Endothelial cell of umbilical vein (primary cell): ENCODE measurements around the gene STAB1. TPM values are rescaled to one million over a fixed set of nuclear protein-coding genes. Genes with fewer than 3 reads are reported as not detected.

Experiments
- BruUV-seq: library from RNA; stranded (reverse); fragments of 400-500 nt; replicated peaks from 2 replicates; lab custom pipeline; 2021; lab: Mats Ljungman, UMichigan
- CTCF ChIA-PET: fragments of 300-600, 350-600 bp; sonication (Branson Sonifier 250); formaldehyde crosslinking; loops from one replicate; lab custom pipeline; 2021; ENCODE audit warnings: antibody characterized with exemption, inconsistent platforms; lab: Charles Lee
- POLR2A ChIA-PET: fragments of 300-600, 350-600 bp; sonication (Branson Sonifier 250); formaldehyde crosslinking; loops from one replicate; lab custom pipeline; 2021; ENCODE audit warnings: antibody characterized with exemption, inconsistent platforms; lab: Charles Lee
- DNase-seq: peaks from one replicate; pipeline ENCODE4 v3.0.0-alpha.2; 2011; ENCODE audit warnings: low read depth, low spot score
- FAIRE-seq: peaks from 2 replicates; lab custom pipeline; 2011; peaks lifted over from hg19 to GRCh38; lab: Jason Lieb, UNC
- H2AFZ ChIP-seq: 2 replicates; pipeline ENCODE4 v1.6.0; 2012; ENCODE audit warnings: low read depth, low read length, control low read depth, inconsistent platforms
- H3K27ac ChIP-seq: 2 replicates; pipeline ENCODE4 v1.5.1; 2011; ENCODE audit warnings: low read depth, mild to moderate bottlenecking, control low read depth, low read length, moderate library complexity; ENCODE audit not compliant: insufficient read depth
- H3K27me3 ChIP-seq, 2 experiments: 2 replicates each; pipeline versions ENCODE4 v1.6.0 to v1.6.1; 2011; ENCODE audit warnings: low read length in 2 of 2, mixed read lengths in 1 of 2; ENCODE audit not compliant: control insufficient read depth in 2 of 2, insufficient read depth in 2 of 2
- H3K36me3 ChIP-seq, 2 experiments: 2 replicates in 1 of 2; 3 replicates in 1 of 2; pipeline ENCODE4 v1.5.1; 2011; ENCODE audit warnings: low read length in 2 of 2, mild to moderate bottlenecking in 1 of 2, moderate library complexity in 1 of 2; ENCODE audit not compliant: control insufficient read depth in 2 of 2, insufficient read depth in 2 of 2; ENCODE audit errors: extremely low read depth in 1 of 2
- H3K4me1 ChIP-seq: 3 replicates; pipeline ENCODE4 v1.5.1; 2011; ENCODE audit warnings: mild to moderate bottlenecking, low read length; ENCODE audit not compliant: control insufficient read depth, insufficient read depth; ENCODE audit errors: extremely low read depth
- H3K4me2 ChIP-seq: 2 replicates; pipeline ENCODE4 v1.6.1; 2011; ENCODE audit warnings: low read length, control low read depth, mixed read lengths; ENCODE audit not compliant: insufficient read depth
- H3K4me3 ChIP-seq, 3 experiments: fragments of 200-600 bp in 1 of 3; sonication (generic), shearing (Covaris generic) in 1 of 3; replicated peaks in 1 of 3; 2 replicates each; pipeline ENCODE4 v1.5.1; 2011 to 2016; ENCODE audit warnings: control low read depth in 3 of 3, low read length in 3 of 3, mild to moderate bottlenecking in 2 of 3, inconsistent platforms in 1 of 3, low read depth in 1 of 3, moderate library complexity in 1 of 3; ENCODE audit not compliant: insufficient read depth in 1 of 3
- H3K79me2 ChIP-seq: 2 replicates; pipeline ENCODE4 v1.6.0; 2012; ENCODE audit warnings: low read length, inconsistent platforms; ENCODE audit not compliant: control insufficient read depth, insufficient read depth
- H3K9ac ChIP-seq: replicated peaks from 2 replicates; pipeline ENCODE3; 2011; ENCODE audit warnings: low read length, control low read depth; ENCODE audit not compliant: insufficient read depth; ENCODE audit errors: extremely low read depth
- H3K9me1 ChIP-seq: replicated peaks from 3 replicates; pipeline ENCODE4 v1.6.0; 2011; ENCODE audit warnings: mild to moderate bottlenecking, low read length; ENCODE audit not compliant: control insufficient read depth, insufficient read depth; ENCODE audit errors: extremely low read depth
- H3K9me3 ChIP-seq: replicated peaks from 2 replicates; pipeline ENCODE4 v1.5.1; 2012; ENCODE audit warnings: low read length, inconsistent platforms; ENCODE audit not compliant: control insufficient read depth, insufficient read depth
- H4K20me1 ChIP-seq: replicated peaks from 2 replicates; pipeline ENCODE3; 2011; ENCODE audit warnings: mild to moderate bottlenecking, low read length; ENCODE audit not compliant: control insufficient read depth, insufficient read depth; ENCODE audit errors: extremely low read depth
- CTCF ChIP-seq, 2 donors: IDR thresholded peaks; 1 replicate in 1 of 2; 2 replicates in 1 of 2; pipeline ENCODE4 v1.5.1; 2011; ENCODE audit warnings: low read length in 2 of 2, mild to moderate bottlenecking in 2 of 2, moderate library complexity in 2 of 2, control low read depth in 1 of 2, inconsistent platforms in 1 of 2, low read depth in 1 of 2; ENCODE audit not compliant: insufficient read depth in 1 of 2; ENCODE audit errors: extremely low read depth in 1 of 2
- EZH2 ChIP-seq: IDR thresholded peaks from 2 replicates; pipeline ENCODE4 v1.6.1; 2012; ENCODE audit warnings: borderline replicate concordance, low read depth, mild to moderate bottlenecking, moderate library complexity, low read length, inconsistent platforms; ENCODE audit not compliant: severe bottlenecking
- FOS ChIP-seq: IDR thresholded peaks from 2 replicates; pipeline ENCODE4 v1.6.1; 2011; ENCODE audit warnings: mild to moderate bottlenecking, low read length, moderate library complexity, borderline replicate concordance; ENCODE audit not compliant: insufficient read depth
- GATA2 ChIP-seq: IDR thresholded peaks from 2 replicates; pipeline ENCODE4 v1.7.0; 2011; ENCODE audit warnings: low read depth, mild to moderate bottlenecking, moderate library complexity, mixed read lengths, low read length; ENCODE audit not compliant: insufficient read length, insufficient read depth
- JUN ChIP-seq: IDR thresholded peaks from 2 replicates; pipeline ENCODE4 v1.6.1; 2011; ENCODE audit warnings: borderline replicate concordance, low read depth; ENCODE audit not compliant: insufficient read length, insufficient read depth
- MAX ChIP-seq: IDR thresholded peaks from 2 replicates; pipeline ENCODE4 v1.6.1; 2011; ENCODE audit not compliant: insufficient read depth, insufficient read length
- MYC ChIP-seq: IDR thresholded peaks from one replicate; pipeline ENCODE4 v1.6.1; 2011; ENCODE audit warnings: mild to moderate bottlenecking, low read depth, low read length
- POLR2A ChIP-seq: IDR thresholded peaks from 2 replicates; pipeline ENCODE4 v1.6.1; 2012; ENCODE audit warnings: low read depth, mild to moderate bottlenecking, control low read depth, low read length
- POLR2AphosphoS5 ChIP-seq: IDR thresholded peaks from 2 replicates; pipeline ENCODE4 v1.6.1; 2012; ENCODE audit warnings: low read depth, mild to moderate bottlenecking, control low read depth, low read length, moderate library complexity; ENCODE audit not compliant: insufficient read depth
- dilution Hi-C: fragments of 300-500 bp; cut with MboI; formaldehyde crosslinking; loops from one replicate; pipeline ENCODE4 v1.15.0; 2019; ENCODE audit warnings: low sequenced_read_pairs; ENCODE audit not compliant: extremely low pct_ligation_motif_present
- intact Hi-C: fragments of 100-400 bp; cut with micrococcal nuclease; formaldehyde crosslinking; loops from one replicate; pipeline ENCODE4 v1.10.0; 2022
- polyA plus RNA-seq, 4 experiments: library from polyadenylated mRNA; depleted of rRNA in 3 of 4; stranded (reverse) in 3 of 4; unstranded in 1 of 4; fragments of >200 nt; gene quantifications; 2 replicates each; pipeline versions ENCODE4 v1.2.1 to v1.2.3, GENCODE V29; 2011 to 2012; ENCODE audit warnings: missing spikeins in 1 of 4
- total RNA-seq: library from RNA; stranded (reverse); gene quantifications from 2 replicates; pipeline ENCODE4 v1.2.3, GENCODE V29; 2021

Gene STAB1
- total and polyA plus RNA-seq, 2 donors (not counting 3 experiments of a cell fraction or from before 2014, with no cell fraction given) = 369 TPM

- dilution Hi-C loops = no loop called here
- Histone ChIP-seq H3K27me3 (no peaks in the 10 kb centered on the region), H2AFZ (no peak overlapping the region), H3K4me1 (peaks cover 2% of the 10 kb centered on the region), H4K20me1 (no peaks in the 10 kb centered on the region), H3K27ac (no peak overlapping the region), H3K9ac (no peak overlapping the region), H3K4me3 (no peak overlapping the region), H3K9me3 (no peaks in the 10 kb centered on the region), H3K36me3 (peaks cover 32 to 89% of the 10 kb centered on the region in 2 experiments), H3K4me2 (no peak overlapping the region), H3K9me1 (no peaks in the 10 kb centered on the region), H3K79me2 (no peaks in the 10 kb centered on the region)
- POLR2A ChIA-PET = no interaction called here
- CTCF ChIA-PET = no interaction called here
- FAIRE-seq (no peak), DNase-seq (no peak)
- TF ChIP-seq JUN (no peak), POLR2A (no peak), EZH2 (no peak), POLR2AphosphoS5 (no peak), MAX (no peak), GATA2 (no peak), CTCF (IDR thresholded peaks at IDR 0.05; ENCODE audit: extremely low read depth in 1 of 2, insufficient read depth in 1 of 2, low read depth in 1 of 2, low read length in 2 of 2) (no peak), FOS (no peak), MYC (no peak)
- no TSS peak for BruUV-seq
- intact Hi-C loops = no loop called here
Measured at GRCh38 chr3:52519445-52520140, 24.5 kb downstream of the STAB1 start.
